ENCODE measurements around the gene TRAIP.

DNA sequence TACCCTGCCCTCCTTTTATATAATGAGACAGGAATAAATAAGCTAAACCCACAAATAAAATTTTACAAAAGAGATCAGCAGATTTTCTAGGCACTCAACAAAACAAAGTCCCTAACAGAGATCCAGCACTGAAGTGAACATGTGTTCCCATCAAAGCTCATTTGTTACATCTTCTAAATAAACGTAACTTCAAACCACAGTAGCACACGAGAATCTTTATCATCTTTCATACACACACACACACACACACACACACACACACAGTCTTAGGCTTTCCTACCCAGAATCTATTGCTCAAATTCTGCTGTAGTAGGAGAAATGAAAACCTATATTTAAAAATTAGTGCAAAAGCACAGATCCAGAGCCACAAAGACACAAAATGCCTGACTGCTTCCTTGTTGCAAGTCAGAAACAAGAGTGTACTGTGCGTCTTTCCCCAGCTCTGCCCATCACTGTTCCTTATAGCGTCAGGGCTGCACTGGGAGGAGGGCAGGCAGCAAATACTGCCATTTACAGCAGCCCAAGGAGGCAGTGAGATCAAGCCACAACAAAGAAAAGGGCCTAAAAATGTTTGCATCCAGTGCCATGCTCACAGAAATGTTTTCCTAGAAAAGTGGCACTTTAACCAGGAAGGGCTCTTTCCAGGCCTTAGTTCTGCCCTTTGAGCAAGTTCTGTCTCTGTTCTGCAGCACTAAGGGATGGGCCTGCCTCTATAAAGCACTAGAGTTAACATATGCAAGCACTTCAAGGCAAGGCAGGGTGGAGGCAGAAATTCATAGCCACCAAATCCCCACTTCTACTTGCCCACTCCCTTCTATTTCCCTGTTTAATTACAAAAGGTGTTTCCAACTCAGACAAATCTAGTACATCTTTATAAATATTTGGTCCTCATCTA lies 76.0 kb downstream of the TRAIP start:
- TF ChIP-seq, protein P1, sequence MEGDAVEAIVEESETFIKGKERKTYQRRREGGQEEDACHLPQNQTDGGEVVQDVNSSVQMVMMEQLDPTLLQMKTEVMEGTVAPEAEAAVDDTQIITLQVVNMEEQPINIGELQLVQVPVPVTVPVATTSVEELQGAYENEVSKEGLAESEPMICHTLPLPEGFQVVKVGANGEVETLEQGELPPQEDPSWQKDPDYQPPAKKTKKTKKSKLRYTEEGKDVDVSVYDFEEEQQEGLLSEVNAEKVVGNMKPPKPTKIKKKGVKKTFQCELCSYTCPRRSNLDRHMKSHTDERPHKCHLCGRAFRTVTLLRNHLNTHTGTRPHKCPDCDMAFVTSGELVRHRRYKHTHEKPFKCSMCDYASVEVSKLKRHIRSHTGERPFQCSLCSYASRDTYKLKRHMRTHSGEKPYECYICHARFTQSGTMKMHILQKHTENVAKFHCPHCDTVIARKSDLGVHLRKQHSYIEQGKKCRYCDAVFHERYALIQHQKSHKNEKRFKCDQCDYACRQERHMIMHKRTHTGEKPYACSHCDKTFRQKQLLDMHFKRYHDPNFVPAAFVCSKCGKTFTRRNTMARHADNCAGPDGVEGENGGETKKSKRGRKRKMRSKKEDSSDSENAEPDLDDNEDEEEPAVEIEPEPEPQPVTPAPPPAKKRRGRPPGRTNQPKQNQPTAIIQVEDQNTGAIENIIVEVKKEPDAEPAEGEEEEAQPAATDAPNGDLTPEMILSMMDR (IDR thresholded peaks at IDR 0.05; ENCODE audit: poor library complexity): no peak
- TF ChIP-seq EZH2 (IDR thresholded peaks at IDR 0.05; ENCODE audit: borderline replicate concordance) (no peak), EZH2phosphoT487 (IDR thresholded peaks at IDR 0.05; ENCODE audit: low read depth, severe bottlenecking, unreplicated experiment) (no peak)
